Activated CD8-positive, alpha-beta memory T cell treated with anti-CD3 and anti-CD28 coated beads for 48 hours (primary cell): ENCODE results near the gene MDK.

Experiments
- DNase-seq, 3 experiments: peaks; one replicate each; pipeline ENCODE4 v3.0.0-alpha.2; 2020; ENCODE audit warnings: low read depth in 2 of 3, low spot score in 2 of 3

MDK gene

GRCh38 chr11:46397526-46397925 is 16.1 kb downstream of the MDK start:
- DNase-seq, result no peak

- no peak for DNase-seq
These were observed 21.8 kb downstream of the MDK start for GRCh38 chr11:46402957-46403902.

GRCh38 chr11:46404476-46405017 is 23.1 kb downstream of the MDK start:
- no peak for DNase-seq

- no peak for DNase-seq
These were observed 26.2 kb downstream of the MDK start for GRCh38 chr11:46407635-46408034.

- DNase-seq, result no peak
These were observed 27.0 kb downstream of the MDK start for GRCh38 chr11:46408407-46408986.

- DNase-seq, result no peak
These were observed 28.6 kb downstream of the MDK start for GRCh38 chr11:46410021-46410420.

GRCh38 chr11:46413760-46414465 is 32.4 kb downstream of the MDK start:
- no peak for DNase-seq

- DNase-seq, result no peak
These were observed 33.0 kb downstream of the MDK start for GRCh38 chr11:46414466-46414796.

- no peak for DNase-seq
These were observed 33.4 kb downstream of the MDK start for GRCh38 chr11:46414879-46415278.

- no peak for DNase-seq
These were observed 36.2 kb downstream of the MDK start for GRCh38 chr11:46417711-46418110.

- DNase-seq, result no peak
These were observed 37.3 kb downstream of the MDK start for GRCh38 chr11:46418751-46419150.

- DNase-seq, result no peak
These were observed 39.0 kb downstream of the MDK start for GRCh38 chr11:46420513-46420912.

GRCh38 chr11:46421257-46421880 is 39.9 kb downstream of the MDK start:
- DNase-seq, result no peak

- no peak for DNase-seq
These were observed 41.1 kb downstream of the MDK start for GRCh38 chr11:46422588-46422987.

GRCh38 chr11:46426233-46426991 is 44.9 kb downstream of the MDK start:
- DNase-seq, result no peak

GRCh38 chr11:46427364-46427763 is 45.9 kb downstream of the MDK start:
- DNase-seq, result no peak

- DNase-seq, result no peak
These were observed 48.2 kb downstream of the MDK start for GRCh38 chr11:46429717-46430116.

GRCh38 chr11:46431211-46431610 is 49.7 kb downstream of the MDK start:
- no peak for DNase-seq
